Tongue (tissue), 2 donors: Measurements from ENCODE around the gene TBX4. TPM values are rescaled to one million over a fixed set of nuclear protein-coding genes. Genes with fewer than 3 reads are reported as not detected.
A peak's percentile ranks its signal among the peaks of the same experiment; 100 is the strongest.

Experiments
- DNase-seq: peaks from one replicate; pipeline ENCODE4 v3.0.0-alpha.2; 2015
- total RNA-seq: library from RNA; depleted of rRNA; stranded (reverse); fragments of >200 nt; gene quantifications from one replicate; pipeline ENCODE4 v1.2.3, GENCODE V29; 2014

The TBX4 gene
- total RNA-seq, 1 donor from 2014 or later: 2.2 TPM

GRCh38 chr17:61412860-61413660 lies 39.2 kb upstream of the TBX4 start:
- DNase-seq: no peak

DNA sequence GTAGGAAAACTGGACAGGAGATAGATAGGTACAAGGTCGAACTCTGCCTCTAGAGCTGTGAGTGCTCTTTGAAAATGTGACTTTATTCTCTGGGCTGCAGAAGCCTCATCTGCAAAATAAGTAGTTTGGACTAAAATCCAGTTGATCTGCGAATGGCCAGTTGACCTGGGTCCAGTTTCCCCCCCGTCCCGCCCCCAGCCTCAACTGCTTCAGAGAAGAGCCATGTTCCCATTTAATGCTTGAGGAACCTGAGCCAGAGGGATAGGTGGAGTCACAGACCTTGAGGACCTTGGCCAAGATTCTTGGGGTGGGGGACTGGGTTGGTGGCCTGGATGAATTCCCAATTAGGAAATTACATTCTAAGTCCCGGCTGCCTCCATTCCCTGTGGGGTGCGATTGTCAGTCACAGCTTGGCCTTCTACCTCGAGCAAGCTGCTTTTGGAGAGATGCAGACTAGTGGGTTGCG lies 38.5 kb upstream of the TBX4 start:
- DNase-seq: no peak

GRCh38 chr17:61414141-61414935 lies 37.9 kb upstream of the TBX4 start:
- no peak for DNase-seq

DNA sequence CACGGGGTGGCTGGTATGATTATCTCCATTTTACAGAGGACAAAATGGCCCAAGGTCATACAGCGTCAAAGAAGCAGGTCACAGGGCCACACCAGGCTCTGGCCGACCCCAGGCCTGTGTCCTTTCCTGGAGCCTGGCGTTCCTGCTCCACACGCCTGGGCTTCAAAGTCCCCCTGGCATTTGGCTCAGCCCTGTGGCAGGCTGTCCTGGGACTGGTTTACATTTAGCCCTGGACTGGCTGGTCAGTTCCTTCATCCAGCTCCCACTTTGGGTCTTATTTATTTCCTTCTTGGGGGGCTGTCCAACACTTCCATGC lies 37.3 kb upstream of the TBX4 start:
- no peak for DNase-seq

DNA sequence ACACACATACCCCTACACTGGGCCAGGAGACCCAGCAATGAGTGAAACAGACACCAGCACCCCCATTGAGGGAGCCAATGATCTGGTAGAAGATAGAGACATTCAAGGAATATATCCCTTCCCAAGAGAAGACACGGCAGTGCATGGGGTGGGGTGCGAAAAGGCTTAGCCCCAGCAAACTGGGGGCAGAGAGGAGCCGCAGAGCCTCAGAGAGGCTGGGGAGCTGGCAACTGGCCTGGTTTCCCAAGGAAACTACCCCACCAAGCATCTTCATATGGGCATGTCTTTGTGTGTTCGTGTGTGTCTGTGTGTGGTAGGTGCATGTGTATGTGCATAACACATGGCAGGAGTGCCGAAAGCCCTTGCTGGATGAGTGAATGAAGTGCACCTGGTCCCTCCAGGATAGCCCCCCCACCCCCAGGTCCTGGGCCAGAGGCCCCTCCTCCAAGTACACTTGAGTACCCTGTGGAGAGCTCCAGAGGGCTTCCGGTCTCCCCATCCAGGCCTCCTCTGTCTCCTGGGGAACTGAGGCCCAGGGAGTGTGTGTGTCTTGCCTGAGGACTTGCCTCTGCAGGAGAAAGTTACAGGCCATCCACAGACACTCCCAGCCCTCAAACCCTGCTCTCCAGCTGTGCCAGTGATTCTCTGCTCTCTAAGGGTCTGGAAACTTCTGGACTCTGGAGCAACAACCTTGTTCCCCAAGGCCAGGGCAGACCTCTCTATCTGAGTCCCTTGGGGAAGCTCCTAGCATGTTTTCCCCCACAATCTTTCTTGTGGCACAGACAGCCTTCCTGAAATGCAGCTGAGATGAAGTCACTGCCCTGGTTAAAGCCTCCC lies 36.6 kb upstream of the TBX4 start:
- DNase-seq: no peak

- DNase-seq: no peak
Measured at GRCh38 chr17:61416211-61416539, 36.0 kb upstream of the TBX4 start.

DNA sequence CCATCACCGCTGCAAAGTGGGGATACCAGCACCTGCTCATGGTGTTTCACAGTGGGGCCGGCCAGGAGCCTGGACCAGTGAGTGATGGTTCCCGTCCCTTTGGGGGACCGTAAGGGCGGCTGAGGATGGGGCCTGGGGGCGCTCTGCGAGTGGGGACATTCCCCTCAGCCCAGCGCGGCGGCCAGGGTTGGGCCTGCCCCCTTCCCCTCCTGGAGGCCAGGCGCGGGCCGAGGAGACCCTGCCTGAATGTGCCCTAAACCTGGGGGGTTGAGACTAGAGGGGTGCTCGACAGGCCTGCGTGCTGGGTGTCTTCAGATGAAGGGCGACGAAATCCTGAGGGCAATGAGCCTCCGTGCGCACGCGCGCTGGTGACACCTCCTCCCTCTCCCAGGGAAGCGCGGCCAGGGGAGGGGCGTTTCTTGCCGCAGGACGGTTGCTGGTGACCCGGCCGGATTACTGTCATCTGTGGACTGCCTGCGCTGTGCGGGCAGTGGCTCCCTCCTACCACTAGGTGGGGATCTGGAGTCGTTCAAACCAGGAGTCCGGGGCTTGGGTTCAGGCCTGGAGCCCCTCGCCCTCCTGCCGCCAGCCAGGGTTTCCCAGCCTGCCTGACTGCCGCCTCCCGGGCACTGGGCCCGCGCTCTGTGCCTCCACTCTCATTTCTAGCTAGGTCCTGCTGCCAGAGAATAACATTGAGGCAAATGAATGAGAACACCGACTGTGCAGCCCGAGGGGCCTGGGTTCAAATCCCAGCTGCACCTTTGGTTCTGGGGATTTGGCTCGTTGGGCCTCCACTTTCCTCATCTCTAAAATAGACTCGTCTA lies 35.5 kb upstream of the TBX4 start:
- peak; percentile 93 for DNase-seq

DNA sequence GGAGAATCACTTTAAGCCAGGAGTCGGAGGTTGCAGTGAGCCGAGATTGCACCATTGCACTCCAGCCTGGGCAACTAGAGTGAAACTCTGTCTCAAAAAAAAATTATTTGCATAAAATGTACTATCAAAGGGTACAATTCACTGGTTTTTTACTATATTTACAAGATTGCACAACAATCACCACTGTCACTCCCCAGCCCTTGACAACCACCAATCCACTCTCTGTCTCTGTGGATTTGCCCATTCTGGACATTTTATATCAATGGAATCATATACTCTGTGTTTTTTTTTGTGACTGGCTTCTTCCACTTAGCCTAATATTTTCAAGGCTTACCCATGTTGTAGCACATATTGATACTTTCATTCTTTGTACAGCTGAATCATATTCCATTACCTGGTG lies 33.8 kb upstream of the TBX4 start:
- DNase-seq: no peak

DNA sequence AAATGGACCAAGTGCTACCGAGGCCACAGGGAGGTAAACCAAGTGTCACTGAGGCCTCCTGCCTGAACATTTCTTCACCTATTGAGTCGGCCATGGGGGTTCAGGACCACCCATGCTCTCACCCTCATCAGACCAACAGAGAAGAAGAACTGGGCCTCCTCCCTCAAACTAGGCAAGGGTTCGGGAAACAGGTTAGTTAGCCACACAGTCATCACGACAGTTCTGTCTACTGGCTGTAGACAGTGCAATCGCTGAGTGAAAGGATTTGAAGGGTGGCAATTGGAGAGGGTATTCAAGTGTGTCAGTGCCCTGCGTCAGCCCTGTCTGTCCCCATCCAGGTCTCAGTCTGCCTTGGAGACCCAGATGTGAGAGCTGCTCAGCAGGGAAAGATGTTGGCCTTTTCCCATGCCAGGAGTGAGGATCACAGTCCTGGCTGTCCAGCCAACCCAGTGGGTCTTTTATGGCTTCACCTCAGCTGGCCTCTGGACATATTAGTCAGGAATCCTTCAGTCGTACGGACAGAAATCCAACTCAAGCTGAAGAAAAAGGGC lies 32.7 kb upstream of the TBX4 start:
- DNase-seq: no peak

GRCh38 chr17:61420052-61420451 lies 32.2 kb upstream of the TBX4 start:
- peak; percentile 35 for DNase-seq

DNA sequence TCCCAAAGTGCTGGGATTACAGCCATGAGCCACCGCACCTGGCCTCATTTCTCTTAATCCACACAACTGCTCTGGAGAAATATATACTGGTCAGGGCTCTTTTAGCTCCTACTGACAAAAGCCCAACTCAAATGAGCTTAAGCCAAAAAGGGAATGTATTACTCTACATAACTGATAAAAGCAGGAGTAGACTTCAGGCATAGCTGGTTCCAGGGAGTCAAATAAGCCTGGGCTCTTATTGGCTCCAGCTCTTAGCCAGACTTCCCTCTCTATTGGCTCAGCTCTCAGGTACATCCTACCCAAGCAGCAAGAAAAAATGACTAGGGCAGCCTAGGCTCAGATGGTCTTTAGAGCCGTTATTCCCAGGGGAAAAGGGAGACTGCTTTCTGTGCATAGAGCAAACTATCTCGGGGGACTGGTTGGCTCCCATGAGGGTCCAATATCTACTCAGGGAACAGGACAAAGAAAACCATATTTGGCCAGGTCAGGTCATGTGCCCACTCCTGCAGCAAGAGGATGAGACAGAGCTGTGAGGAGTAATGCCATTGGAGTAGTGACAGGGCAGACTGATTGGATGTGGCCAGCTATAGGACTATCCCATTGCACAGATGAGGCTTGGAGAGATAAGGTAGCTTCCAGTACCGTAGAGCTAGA lies 31.4 kb upstream of the TBX4 start:
- DNase-seq: no peak

GRCh38 chr17:61421460-61421859 lies 30.8 kb upstream of the TBX4 start:
- DNase-seq: no peak

DNA sequence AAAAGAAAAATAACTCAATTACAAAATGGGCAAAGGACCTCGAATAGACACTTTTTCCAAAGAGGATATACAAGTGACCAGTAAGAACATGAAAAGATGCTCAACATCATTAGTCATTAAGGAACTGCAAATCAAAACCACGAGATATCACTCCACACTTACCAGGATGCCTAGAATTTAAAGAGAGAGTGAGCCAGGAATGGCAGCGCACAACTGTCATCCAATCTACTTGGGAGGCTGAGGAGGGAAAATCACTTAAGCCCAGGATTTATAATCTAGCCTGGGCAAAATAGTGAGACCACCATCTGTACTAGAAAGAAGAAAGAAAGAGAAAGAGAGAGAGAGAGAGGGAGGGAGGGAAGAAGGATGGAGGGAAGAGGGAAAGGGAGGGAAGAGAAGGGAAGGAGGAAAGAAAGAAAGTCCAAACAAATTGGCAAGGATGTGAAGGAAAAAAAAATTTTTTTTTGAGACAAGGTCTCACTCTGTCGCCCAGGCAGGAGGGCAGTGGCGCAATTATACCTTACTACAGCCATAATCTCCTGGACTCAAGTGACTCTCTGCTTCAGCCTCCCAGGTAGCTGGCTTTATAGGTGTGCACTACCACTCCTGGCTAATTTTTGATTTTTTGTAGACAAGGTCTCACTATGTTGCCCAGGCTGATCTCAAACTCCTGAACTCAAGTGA lies 30.0 kb upstream of the TBX4 start:
- no peak for DNase-seq

DNA sequence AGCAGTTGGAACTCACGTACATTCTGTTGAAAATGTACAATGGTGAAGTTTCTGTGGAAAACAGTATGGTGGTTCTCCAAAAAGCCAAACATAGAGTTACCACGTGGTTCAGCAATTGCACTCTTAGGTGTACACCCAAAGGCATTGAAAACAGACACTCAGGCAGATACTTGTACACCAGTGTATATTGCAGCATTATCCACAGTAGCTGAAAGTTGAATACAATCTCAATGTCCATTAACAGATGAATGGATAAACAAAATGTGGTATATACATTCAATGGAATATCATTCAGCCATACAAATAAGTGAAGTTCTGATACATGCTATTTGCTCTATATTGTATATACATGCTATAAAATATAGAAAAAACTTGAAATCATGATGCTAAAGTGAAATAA lies 29.4 kb upstream of the TBX4 start:
- no peak for DNase-seq

DNA sequence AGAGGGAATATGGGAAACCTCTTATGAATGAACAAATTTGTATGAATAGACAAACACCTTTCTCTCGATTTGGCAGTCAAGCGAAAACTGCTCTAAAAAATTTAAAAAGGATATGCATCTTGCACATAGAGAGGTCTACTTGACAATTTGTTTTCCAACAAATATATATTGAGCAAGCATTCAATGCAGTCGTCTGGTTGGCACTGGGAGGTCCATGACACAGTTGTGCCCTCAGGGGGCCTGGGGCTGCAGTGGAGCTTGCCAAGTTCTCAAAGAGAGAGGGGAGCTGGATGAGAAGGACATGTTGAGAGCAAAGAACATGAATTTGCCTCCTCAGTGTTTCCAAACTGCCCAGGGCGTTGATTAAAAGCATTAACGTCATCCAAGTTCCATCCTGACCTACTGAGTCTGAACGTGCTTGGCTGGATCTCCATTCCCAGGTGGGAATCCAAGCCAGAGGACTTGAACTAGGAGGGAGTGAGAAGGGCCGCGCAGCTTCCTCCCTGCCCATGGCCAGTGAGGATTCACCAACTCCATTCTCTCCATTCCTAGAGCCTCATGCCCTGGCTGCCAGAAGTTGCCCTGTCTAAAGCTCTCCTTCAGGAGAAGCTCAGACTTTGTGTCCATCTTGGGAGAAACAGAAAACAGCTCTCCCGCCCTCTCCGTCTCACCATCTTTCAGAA lies 28.1 kb upstream of the TBX4 start:
- no peak for DNase-seq

GRCh38 chr17:61425682-61426481 lies 26.3 kb upstream of the TBX4 start:
- DNase-seq: no peak

DNA sequence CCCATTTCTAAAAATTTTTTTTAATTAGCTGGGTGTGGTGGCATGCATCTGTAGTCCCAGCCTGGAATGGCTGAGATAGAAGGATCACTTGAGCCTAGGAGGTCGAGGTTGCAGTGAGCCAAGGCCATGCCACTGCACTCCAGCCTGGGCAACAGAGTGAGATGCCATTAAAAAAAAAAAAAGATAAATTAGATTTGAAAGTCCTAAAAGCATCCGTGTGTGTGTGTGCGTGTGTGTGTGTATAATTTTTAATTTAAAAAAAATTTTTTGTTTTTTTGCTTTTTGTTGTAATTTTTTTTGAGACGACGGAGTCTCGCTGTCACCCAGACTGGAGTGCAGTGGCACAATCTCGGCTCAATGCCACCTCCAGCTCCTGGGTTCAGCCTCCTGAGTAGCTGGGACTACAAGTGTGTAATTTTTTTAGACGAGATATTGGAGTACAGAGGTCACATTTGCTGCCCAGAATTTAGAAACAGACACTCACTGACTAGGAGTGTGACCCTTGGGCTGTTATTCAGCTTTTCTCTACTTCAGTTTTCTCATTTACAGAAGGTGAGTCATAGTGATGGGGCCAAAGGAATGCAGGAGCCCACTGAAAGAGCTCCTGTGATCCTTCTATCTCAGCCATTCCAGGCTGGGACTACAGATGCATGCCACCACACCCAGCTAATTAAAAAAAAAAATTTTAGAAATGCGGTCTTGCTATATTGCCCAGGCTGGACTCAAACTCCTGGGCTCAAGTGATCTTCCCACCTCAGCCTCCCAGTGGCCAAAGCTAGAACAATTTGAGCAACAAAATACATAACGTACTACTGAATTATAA lies 25.5 kb upstream of the TBX4 start:
- DNase-seq: no peak

DNA sequence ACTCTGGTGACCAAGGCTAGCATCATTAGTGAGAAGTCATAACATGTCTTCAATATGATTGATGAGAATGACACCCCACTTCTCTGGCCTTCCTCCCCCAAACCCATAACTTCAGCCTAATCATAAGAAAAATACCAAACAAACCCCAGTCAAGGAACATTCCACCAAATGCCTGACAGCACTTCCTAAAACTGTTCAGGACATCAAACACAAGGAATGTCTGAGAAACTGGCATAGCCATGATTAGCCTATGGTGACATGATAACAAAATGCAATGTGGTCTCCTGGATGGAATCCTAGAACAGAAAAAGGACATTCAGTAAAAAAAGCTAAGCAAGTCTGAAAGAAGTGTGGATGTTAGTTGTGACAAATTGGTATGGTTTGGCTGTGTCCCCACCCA lies 24.7 kb upstream of the TBX4 start:
- DNase-seq: no peak
